Breast epithelium (tissue), 3 donors: Measurements from ENCODE around the gene APOM.

Experiments
- CTCF ChIP-seq, 3 donors: fragments of 450-650 bp; IDR thresholded peaks; one replicate each; pipeline ENCODE4 v1.5.1; 2016 to 2017; ENCODE audit warnings: antibody characterized with exemption in 3 of 3, mild to moderate bottlenecking in 3 of 3, moderate library complexity in 3 of 3
- POLR2A ChIP-seq: fragments of 450-650 bp; IDR thresholded peaks from one replicate; pipeline ENCODE4 v1.6.1; 2016; ENCODE audit warnings: antibody characterized with exemption, mild to moderate bottlenecking, moderate library complexity

- TF ChIP-seq CTCF (IDR thresholded peaks at IDR 0.05) (no peak), POLR2A (no peak)
Observed at GRCh38 chr6:31636698-31637596, 18.7 kb upstream of the APOM start.
